IPS DF 4.7 (cell line): ENCODE measurements around the gene PRRC2B.
"Not testable (repeated sequence)": the region's sequence is repeated elsewhere in the genome, so short reads cannot be mapped to it uniquely, and the experiment has no call there.

Experiments
- DNase-seq: peaks from one replicate; pipeline ENCODE4 v3.0.0-alpha.2; 2013; ENCODE audit warnings: low spot score; ENCODE audit errors: extremely low read depth

Gene PRRC2B

GRCh38 chr9:131513177-131513576 lies 119.3 kb downstream of the PRRC2B start:
- DNase-seq, result no peak

DNA sequence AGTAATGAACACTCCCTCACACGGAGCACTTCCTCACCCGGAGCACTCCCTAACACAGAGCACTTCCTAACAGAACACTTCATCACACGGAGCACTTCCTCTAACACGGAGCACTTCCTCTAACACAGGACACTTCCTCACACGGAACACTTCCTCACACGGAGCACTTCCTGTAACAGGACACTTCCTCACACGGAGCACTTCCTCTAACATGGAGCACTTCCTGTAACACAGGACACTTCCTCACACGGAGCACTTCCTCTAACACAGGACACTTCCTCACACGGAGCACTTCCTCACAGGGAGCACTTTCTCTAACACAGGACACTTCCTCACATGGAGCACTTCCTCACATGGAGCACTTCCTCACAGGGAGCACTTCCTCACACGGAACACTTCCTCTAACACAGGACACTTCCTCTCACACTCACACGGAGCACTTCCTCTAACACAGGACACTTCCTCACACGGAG lies 121.7 kb downstream of the PRRC2B start:
- DNase-seq, result not testable (repeated sequence)

- no peak for DNase-seq
Measured at GRCh38 chr9:131516100-131516499, 122.2 kb downstream of the PRRC2B start.

DNA sequence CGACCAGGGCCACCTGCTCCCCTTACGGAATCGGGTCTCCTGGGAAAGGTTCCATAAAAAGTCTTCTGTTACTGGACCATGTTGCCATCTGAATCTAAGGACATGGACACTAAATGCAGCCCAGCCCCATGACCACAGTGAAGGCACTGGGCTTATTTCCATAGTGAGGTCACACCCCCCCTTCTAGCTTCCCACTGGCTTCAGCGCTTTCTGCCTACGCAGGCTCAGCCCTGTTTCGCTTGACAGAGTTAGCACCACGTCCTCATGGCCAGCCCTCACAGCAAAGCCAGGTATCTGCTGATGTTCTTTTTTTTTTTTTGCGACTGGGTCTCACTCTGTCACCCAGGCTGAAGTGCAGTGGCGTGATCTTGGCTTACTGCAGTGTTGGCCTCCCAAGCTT lies 123.0 kb downstream of the PRRC2B start:
- DNase-seq, result no peak

GRCh38 chr9:131517761-131518190 lies 123.9 kb downstream of the PRRC2B start:
- no peak for DNase-seq

- DNase-seq, result no peak
Measured at GRCh38 chr9:131518553-131518952, 124.7 kb downstream of the PRRC2B start.

- no peak for DNase-seq
Measured at GRCh38 chr9:131520503-131520902, 126.6 kb downstream of the PRRC2B start.

DNA sequence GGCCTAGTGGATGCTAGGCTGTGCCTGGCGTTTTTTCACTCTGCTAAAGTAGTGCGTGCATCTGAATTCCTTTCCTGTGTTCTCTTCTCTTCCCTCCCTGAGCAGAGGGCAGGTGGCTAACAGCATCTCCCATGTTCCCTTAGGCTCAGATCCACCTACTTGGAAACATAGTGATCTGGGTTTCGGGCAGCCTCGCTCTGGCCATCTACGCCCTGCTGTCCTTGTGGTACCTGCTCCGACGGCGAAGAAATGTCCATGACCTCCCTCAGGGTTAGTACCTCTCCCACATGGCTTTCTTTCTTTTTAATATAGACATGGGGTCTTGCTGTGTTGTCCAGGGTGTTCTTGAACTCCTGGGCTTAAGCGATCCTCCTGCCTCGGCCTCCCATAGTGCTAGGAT lies 127.3 kb downstream of the PRRC2B start:
- no peak for DNase-seq

- DNase-seq, result no peak
Measured at GRCh38 chr9:131521822-131522221, 127.9 kb downstream of the PRRC2B start.

DNA sequence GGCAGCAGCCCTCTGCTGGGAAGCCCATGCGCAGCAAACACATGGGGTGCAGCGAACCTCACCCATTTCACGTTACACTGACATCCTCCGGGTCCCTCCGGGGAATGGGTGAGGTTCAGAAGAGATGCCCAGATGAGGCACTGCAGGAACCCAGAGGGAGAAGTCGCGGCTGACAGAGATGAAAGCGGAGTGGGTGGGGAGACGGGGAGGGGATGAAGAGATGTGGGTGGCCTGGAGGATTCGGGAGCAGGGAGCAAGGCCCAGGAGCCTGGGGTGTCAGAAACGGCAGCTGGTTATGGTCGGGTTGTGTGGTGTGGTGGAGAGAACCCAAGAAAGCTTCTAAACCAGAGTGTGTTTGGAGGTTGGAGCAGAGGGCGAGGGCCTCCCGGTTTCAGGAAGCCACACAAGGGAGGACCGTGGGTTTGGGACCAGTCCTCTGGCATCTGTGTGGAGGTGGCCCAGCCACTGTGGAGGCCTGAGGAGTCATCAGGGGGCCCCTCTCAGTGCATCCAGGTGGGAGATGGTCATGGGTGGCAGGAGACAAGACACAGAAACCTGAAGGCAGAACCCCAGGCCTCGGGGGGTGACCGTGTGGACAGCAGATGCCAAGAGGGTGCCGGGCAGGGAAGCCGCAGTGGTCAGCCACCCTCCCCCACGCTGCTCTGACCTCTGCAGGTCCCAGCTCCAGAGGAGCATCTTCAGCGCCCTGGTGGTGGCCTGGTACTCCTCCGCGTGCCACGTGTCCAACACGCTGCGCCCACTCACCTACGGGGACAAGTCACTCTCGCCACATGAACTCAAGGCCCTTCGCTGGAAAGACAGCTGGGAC lies 128.6 kb downstream of the PRRC2B start:
- no peak for DNase-seq

- no peak for DNase-seq
Measured at GRCh38 chr9:131523086-131523388, 129.2 kb downstream of the PRRC2B start.

DNA sequence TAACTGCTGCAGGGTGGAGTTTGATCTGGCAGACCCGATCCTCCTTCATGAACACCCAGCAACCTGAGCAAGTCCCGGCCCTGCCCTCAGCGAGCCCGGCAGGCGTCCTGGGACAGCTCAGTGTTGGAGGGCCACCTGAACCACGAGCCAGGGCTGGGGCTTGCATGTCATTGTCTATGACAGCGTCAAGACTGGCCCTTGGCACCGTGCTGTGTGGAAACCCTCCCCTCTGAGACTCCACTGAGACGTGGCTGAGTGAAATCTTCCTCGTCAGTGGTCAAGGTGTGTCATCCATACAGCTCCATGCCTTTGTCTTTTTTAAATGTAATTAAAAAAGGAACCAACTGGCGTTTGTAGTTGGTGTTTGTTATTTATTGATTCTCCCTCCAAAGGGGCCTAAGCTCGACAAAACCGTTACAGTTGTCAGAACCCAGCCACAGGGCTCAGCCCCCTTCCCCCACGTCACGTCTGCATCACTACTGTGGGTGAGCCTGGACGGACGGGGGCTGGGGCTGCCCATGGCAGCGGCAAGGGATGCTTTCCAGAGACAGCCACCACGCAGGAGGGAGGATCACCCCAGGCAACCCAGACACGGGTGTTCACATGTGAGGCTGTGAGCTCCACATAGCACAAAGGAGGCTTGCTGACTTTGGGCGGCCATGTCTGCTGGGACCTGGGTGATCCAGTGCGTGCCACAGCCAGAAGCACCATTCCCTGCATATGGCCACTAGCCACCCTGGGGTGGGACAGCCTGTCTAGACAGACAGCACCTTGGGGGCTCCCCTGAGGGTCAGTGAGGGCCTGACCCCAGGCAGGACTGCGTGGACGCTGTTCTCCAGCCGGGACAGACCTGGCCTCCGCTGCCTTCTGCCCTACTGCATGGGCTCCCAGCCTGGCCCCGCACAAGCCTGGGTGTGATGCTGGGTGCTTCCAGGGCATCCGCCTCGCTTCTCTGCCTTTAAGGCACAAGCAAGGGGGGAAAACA lies 129.9 kb downstream of the PRRC2B start:
- DNase-seq, result no peak

DNA sequence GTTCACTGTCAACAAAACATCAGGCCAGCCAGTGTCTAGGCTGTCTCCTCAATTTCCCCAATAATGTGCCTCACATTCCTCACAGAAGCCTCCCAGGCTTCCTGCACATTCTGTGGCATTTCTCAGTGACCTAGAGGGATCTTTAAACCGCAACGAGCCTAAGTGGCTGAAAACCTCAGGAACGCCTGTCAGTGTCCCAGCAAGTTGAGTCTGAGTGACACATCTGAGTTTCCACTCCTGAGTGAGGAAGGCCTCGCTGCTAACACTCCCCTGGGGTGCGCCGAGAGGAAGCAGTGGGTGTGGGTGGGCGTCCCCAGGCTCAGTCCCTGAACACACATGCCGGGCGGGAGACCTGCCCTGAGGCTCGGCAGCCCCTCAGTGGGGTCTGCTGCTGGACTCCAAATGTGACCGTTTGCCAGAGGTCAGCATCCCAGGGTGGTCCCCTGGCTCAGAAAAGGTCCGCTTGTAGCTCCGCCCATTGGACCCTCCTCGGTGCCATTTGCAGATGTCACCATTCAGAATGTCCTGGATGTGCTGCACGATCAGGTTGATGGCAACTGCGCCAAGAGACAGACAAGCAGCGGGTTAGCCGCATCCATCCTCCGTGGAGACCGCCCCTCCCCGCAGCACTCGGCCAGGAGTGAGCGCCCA lies 130.9 kb downstream of the PRRC2B start:
- no peak for DNase-seq

GRCh38 chr9:131525643-131526565 lies 132.0 kb downstream of the PRRC2B start:
- DNase-seq, result no peak

DNA sequence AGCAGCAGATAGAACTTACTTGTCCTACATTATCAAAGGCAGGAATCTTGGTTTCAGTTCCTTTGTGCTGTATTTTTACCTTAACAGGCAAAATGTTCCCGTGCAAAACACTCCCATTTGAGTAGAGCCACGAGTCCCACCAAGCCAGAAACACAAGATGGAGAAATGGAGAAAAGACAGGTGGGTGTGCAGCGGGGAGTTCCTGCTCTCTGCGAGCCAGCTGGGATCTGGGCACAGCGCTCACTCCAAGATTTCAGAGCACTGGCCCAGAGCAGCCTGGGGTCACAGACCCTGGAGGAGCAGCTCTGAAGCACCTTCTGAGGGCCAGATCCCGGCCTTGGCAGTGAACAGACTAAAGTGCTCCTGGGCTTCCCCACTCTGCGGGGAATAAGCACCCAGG lies 134.3 kb downstream of the PRRC2B start:
- DNase-seq, result no peak

DNA sequence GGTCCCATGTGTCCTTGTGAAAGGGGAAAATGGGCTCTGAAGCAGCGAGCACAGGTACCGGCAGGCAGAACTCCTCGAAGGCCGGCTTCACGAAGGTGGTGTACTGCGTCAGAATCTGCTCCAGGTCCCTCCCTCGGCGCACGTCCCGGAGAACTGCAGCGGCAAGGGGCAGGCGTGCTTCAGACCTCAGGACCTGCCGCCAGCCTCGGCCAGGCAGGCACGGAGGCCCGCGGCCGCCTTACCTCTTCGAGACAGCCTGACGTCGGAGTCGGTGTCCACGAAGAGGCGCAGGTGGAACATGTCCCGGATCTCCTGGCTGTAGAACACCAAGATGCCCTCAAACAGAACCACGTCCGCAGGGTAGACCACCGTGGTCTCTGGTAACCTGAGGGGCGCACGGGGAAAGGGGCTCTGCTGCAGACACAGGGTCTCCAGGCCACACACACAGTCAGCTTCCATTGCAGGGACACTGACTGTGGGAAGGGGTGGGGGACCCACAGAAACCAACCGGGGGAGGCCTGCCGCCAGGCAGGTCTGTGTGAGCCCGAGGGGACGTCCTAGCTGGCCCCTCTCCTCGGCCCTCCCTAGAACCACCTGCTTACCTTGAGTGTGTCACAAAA lies 135.1 kb downstream of the PRRC2B start:
- no peak for DNase-seq

- DNase-seq, result no peak
Measured at GRCh38 chr9:131529597-131530545, 136.0 kb downstream of the PRRC2B start.

DNA sequence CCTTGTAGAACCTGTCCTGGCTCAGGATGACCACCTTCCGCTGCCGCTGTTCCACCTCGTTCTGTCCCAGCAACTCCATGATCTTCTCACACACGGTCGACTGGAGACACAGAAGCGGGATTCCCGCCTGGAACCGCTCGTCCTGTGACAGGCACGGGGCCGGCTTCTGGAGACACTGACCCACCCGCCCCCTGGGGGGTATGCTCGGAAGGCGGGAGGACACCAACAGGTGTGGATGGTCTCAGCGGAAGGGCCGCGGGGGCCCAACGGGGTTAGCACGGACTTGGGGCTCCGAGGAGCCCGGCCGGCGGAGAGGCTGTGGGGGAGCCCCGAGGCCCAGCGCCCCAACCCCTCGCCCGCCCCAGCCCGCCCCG lies 136.6 kb downstream of the PRRC2B start:
- no peak for DNase-seq
